GM12875 (cell line): Measurements from ENCODE around the gene AMBN.
"Not testable (repeated sequence)": the region's sequence is repeated elsewhere in the genome, so short reads cannot be mapped to it uniquely, and the experiment has no call there.

Experiments used
- H3K4me3 ChIP-seq: one replicate; pipeline ENCODE4 v1.5.1; 2011; ENCODE audit warnings: low read depth, low read length, control low read depth
- CTCF ChIP-seq: IDR thresholded peaks from 2 replicates; pipeline ENCODE4 v1.5.1; 2011; ENCODE audit warnings: low read depth, mild to moderate bottlenecking, control low read depth, inconsistent platforms, low read length, moderate library complexity, borderline replicate concordance; ENCODE audit not compliant: insufficient read depth

The AMBN gene

GRCh38 chr4:70637239-70637913 lies 45.3 kb downstream of the AMBN start:
- no peak overlapping the region for H3K4me3 ChIP-seq
- TF ChIP-seq CTCF: no peak

GRCh38 chr4:70640192-70640591 lies 48.1 kb downstream of the AMBN start:
- H3K4me3 ChIP-seq: no peak overlapping the region
- no peak for TF ChIP-seq CTCF

- H3K4me3 ChIP-seq: not testable (repeated sequence)
These were observed 58.7 kb downstream of the AMBN start for GRCh38 chr4:70650741-70651140.

GRCh38 chr4:70651864-70652506 lies 59.9 kb downstream of the AMBN start:
- peak; percentile 13; the same call in 1 of the 2 replicates for TF ChIP-seq CTCF
- H3K4me3 ChIP-seq: no peak overlapping the region

GRCh38 chr4:70654605-70655011 lies 62.6 kb downstream of the AMBN start:
- no peak for TF ChIP-seq CTCF
- no peak overlapping the region for H3K4me3 ChIP-seq
